Heart left ventricle (tissue), 13 donors: Measurements from ENCODE around the gene EPHB1.

Experiments
- POLR2A ChIP-seq, 2 donors: fragments of 450-650 bp; IDR thresholded peaks; one replicate each; pipeline ENCODE4 v1.6.1; 2017; ENCODE audit warnings: antibody characterized with exemption in 2 of 2, mild to moderate bottlenecking in 2 of 2, moderate library complexity in 2 of 2
- TF ChIP-seq, protein P1 (sequence below), 12 donors: fragments of 200-600 bp; sonication (generic) in 4 of 12; IDR thresholded peaks; one replicate each; pipeline versions ENCODE4 v1.5.0 to v1.8.0; 2018 to 2022; ENCODE audit warnings: antibody characterized with exemption in 12 of 12, mild to moderate bottlenecking in 5 of 12
- donor health status: ischemic (EF 13 %, LVEDD 7.1; RV severe dilation, severe dysfunction).
- donor health status: DM: no; HTN: yes; CAD: no.
- donor health status: DM: no; HTN: no; CAD: no.
- donor health status: ischemic (EF 25% LVEDD 6.9; RV normal size, moderate dysfunction).
- donor health status: ischemic (EF 25% LVEDD 5.7; RV mildly dilated, moderate dysfunction).
- donor health status: ischemic (EF 35%, LVEDD 5.7; RV mildly dilated, moderate dysfunction).
- donor health status: nonischemic (EF 11% LVEDD 7.7; RV severe dilation, severe dysfunction).
- donor health status: DM: yes; HTN: yes; CAD: no.
- donor health status: PGD.
- donor health status: ischemic (EF 29% LVEDD 5.4; RV normal size, mild dysfunction).
- donor health status: nonischemic (EF 23%, LVEDD 6.1; RV moderate dilation, normal function).

DNA sequence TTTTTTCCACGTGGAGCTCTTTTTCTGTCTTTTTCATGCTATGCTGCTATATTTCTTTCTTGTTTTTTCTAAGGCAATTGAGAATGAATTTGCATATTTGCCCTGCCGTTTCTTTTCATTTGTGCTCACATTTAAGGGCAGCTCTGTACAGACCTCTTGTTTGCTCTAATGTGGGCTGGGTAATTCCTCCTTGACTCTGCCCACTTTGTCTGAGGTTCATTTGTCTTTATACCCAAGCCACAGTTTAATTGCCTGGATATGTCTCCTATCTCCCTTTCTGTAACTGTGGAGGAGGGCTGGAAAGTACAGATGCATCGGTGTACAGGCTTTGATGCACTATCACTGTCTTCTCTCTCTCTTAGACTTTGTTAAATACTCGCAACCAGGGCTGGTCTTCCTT, 195.9 kb downstream of the EPHB1 start:
- TF ChIP-seq, protein P1, sequence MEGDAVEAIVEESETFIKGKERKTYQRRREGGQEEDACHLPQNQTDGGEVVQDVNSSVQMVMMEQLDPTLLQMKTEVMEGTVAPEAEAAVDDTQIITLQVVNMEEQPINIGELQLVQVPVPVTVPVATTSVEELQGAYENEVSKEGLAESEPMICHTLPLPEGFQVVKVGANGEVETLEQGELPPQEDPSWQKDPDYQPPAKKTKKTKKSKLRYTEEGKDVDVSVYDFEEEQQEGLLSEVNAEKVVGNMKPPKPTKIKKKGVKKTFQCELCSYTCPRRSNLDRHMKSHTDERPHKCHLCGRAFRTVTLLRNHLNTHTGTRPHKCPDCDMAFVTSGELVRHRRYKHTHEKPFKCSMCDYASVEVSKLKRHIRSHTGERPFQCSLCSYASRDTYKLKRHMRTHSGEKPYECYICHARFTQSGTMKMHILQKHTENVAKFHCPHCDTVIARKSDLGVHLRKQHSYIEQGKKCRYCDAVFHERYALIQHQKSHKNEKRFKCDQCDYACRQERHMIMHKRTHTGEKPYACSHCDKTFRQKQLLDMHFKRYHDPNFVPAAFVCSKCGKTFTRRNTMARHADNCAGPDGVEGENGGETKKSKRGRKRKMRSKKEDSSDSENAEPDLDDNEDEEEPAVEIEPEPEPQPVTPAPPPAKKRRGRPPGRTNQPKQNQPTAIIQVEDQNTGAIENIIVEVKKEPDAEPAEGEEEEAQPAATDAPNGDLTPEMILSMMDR (IDR thresholded peaks at IDR 0.05), result no peak
- TF ChIP-seq POLR2A (IDR thresholded peaks at IDR 0.05), result no peak
